Trophoblast cell (in vitro differentiated cells and primary cell): ENCODE data around the gene RABAC1.
A peak's percentile ranks its signal among the peaks of the same experiment; 100 is the strongest.

Source experiments
- DNase-seq, 2 donors: peaks; one replicate each; pipeline ENCODE4 v3.0.0-alpha.2; 2016
- H2AFZ ChIP-seq: 2 replicates; pipeline ENCODE4 v1.6.1; 2013; ENCODE audit warnings: low read length, moderate library complexity, mild to moderate bottlenecking; ENCODE audit not compliant: insufficient read depth, poor library complexity
- H2AK5ac ChIP-seq: 2 replicates; pipeline ENCODE4 v1.6.1; 2013; ENCODE audit warnings: mild to moderate bottlenecking, low read length
- H2BK120ac ChIP-seq: 2 replicates; pipeline ENCODE4 v1.6.1; 2013; ENCODE audit warnings: low read length, mild to moderate bottlenecking, moderate library complexity; ENCODE audit not compliant: insufficient read depth, poor library complexity
- H2BK12ac ChIP-seq: 2 replicates; pipeline ENCODE4 v1.6.1; 2013; ENCODE audit warnings: mild to moderate bottlenecking, low read length, moderate library complexity
- H2BK5ac ChIP-seq: 2 replicates; pipeline ENCODE4 v1.6.1; 2013; ENCODE audit warnings: low read length, low read depth, moderate library complexity, mild to moderate bottlenecking; ENCODE audit not compliant: poor library complexity
- H3K14ac ChIP-seq: 2 replicates; pipeline ENCODE4 v1.6.1; 2013; ENCODE audit warnings: mild to moderate bottlenecking, low read length
- H3K18ac ChIP-seq: 2 replicates; pipeline ENCODE4 v1.6.1; 2013; ENCODE audit warnings: mild to moderate bottlenecking, low read length
- H3K23ac ChIP-seq: 2 replicates; pipeline ENCODE4 v1.6.1; 2013; ENCODE audit warnings: low read length
- H3K27ac ChIP-seq: 2 replicates; pipeline ENCODE4 v1.5.1; 2013; ENCODE audit warnings: low read depth, mild to moderate bottlenecking, inconsistent platforms, low read length, moderate library complexity
- H3K27me3 ChIP-seq: 2 replicates; pipeline ENCODE4 v1.6.1; 2013; ENCODE audit warnings: inconsistent platforms, mild to moderate bottlenecking, low read length, moderate library complexity; ENCODE audit not compliant: insufficient read depth
- H3K36me3 ChIP-seq, 2 experiments: 1 replicate in 1 of 2; 2 replicates in 1 of 2; pipeline ENCODE4 v1.6.1; 2013; ENCODE audit warnings: low read length in 2 of 2, mild to moderate bottlenecking in 2 of 2, moderate library complexity in 1 of 2; ENCODE audit not compliant: insufficient read depth in 2 of 2, control insufficient read depth in 1 of 2
- H3K4ac ChIP-seq: 2 replicates; pipeline ENCODE4 v1.6.1; 2013; ENCODE audit warnings: low read depth, mild to moderate bottlenecking, low read length, moderate library complexity
- H3K4me1 ChIP-seq, 2 experiments: 1 replicate in 1 of 2; 2 replicates in 1 of 2; pipeline ENCODE4 v1.6.1; 2013; ENCODE audit warnings: low read length in 2 of 2, mild to moderate bottlenecking in 2 of 2, moderate library complexity in 1 of 2; ENCODE audit not compliant: insufficient read depth in 2 of 2, control insufficient read depth in 1 of 2
- H3K4me2 ChIP-seq: 2 replicates; pipeline ENCODE4 v1.6.1; 2013; ENCODE audit warnings: inconsistent platforms, mild to moderate bottlenecking, low read length, moderate library complexity
- H3K4me3 ChIP-seq: 2 replicates; pipeline ENCODE4 v1.5.1; 2013; ENCODE audit warnings: mild to moderate bottlenecking, low read depth, low read length, inconsistent platforms
- H3K79me1 ChIP-seq: one replicate; pipeline ENCODE4 v1.6.1; 2013; ENCODE audit warnings: low read length
- H3K79me2 ChIP-seq: 2 replicates; pipeline ENCODE4 v1.6.1; 2013; ENCODE audit warnings: low read length, mild to moderate bottlenecking; ENCODE audit not compliant: control insufficient read depth, insufficient read depth, poor library complexity
- H3K9ac ChIP-seq: 2 replicates; pipeline ENCODE4 v1.6.1; 2013; ENCODE audit warnings: mild to moderate bottlenecking, low read length
- H3K9me3 ChIP-seq: 2 replicates; pipeline ENCODE4 v1.6.1; 2013; ENCODE audit warnings: low read depth, mild to moderate bottlenecking, control low read depth, inconsistent platforms, low read length; ENCODE audit not compliant: insufficient read depth
- H4K12ac ChIP-seq: 2 replicates; pipeline ENCODE4 v1.6.1; 2013; ENCODE audit warnings: low read depth, mild to moderate bottlenecking, low read length, moderate library complexity
- H4K8ac ChIP-seq: 2 replicates; pipeline ENCODE4 v1.6.1; 2013; ENCODE audit warnings: low read depth, mild to moderate bottlenecking, low read length, moderate library complexity
- H4K91ac ChIP-seq: one replicate; pipeline ENCODE4 v1.6.1; 2013; ENCODE audit warnings: low read depth, mild to moderate bottlenecking, low read length, moderate library complexity
- WGBS: extraction: QIAGEN DNeasy Blood & Tissue Kit; methylation state at CpG from one replicate; pipeline ENCODE4 v1.1.7; 2013; ENCODE audit warnings: missing lambda C conversion rate; ENCODE audit not compliant: insufficient read length, insufficient coverage; ENCODE audit errors: extremely low coverage; 5-methylcytosine and 5-hydroxymethylcytosine counted together

Gene RABAC1

DNA sequence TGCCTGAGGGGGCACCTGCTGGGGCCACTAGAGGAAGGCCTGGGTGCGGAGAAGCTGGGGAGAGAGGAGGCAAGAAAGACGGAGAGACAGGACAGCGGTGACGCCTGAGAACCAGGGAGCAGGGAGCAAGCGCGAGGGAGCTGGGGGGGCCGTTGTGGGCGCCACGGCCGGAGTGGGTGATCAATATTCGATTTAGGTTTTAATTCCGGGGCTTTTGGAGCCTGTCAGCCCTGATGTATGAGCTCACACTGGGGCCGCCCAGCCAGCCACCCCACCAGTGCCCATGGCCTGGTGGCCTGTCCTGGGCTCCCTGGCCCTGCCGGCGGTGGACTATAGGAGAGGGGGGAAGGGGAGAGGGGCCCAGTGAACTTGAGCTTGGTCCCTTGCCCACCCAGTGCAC lies 22.2 kb downstream of the RABAC1 start:
- H3K14ac ChIP-seq, result no peak overlapping the region
- WGBS, result no CpG with 5 or more reads among the region's 15 CpGs
- H2BK5ac ChIP-seq, result no peak overlapping the region
- no peak overlapping the region for H2AK5ac ChIP-seq
- H3K18ac ChIP-seq, result no peak overlapping the region
- no peak for DNase-seq
- no peak overlapping the region for H3K4me2 ChIP-seq
- H2BK12ac ChIP-seq, result no peak overlapping the region
- no peaks in the 10 kb centered on the region for H3K36me3 ChIP-seq
- H3K27ac ChIP-seq, result no peak overlapping the region
- peaks cover 47% of the 10 kb centered on the region for H3K27me3 ChIP-seq
- H4K8ac ChIP-seq, result no peak overlapping the region
- no peak overlapping the region for H3K9ac ChIP-seq
- H3K4me1 ChIP-seq, result peaks cover 3 to 4% of the 10 kb centered on the region in 2 experiments
- no peak overlapping the region for H3K4ac ChIP-seq
- H4K91ac ChIP-seq, result no peak overlapping the region
- peaks cover 3% of the 10 kb centered on the region for H3K9me3 ChIP-seq
- H2BK120ac ChIP-seq, result no peak overlapping the region
- no peak overlapping the region for H3K23ac ChIP-seq
- H3K4me3 ChIP-seq, result no peak overlapping the region
- no peak overlapping the region for H2AFZ ChIP-seq
- no peaks in the 10 kb centered on the region for H3K79me2 ChIP-seq
- H3K79me1 ChIP-seq, result no peaks in the 10 kb centered on the region
- no peak overlapping the region for H4K12ac ChIP-seq

DNA sequence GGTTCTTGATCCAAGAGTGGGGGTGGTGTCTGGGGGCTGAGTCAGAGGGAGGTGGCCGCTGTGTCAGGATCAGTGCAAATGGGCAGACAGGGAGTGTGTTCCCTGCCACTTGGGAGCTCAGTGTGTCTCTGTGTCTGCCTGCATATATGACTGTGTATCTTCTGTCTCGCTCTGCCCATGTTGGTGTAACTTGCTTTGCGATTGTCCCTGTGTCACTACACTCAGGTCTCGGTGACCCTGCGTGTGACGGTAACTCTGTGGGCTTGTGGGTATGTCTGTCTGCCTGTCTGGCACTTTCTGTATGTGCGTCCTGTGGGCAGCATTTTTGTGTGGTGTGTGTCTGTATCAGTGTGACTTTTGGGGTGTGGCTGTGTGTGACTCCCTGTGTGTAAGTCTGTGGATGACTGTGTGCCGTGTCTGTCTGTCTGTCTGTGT lies 22.7 kb downstream of the RABAC1 start:
- no peak for DNase-seq
- no peaks in the 10 kb centered on the region for H3K79me2 ChIP-seq
- H2BK120ac ChIP-seq, result no peak overlapping the region
- H3K14ac ChIP-seq, result no peak overlapping the region
- no peak overlapping the region for H2BK5ac ChIP-seq
- H3K79me1 ChIP-seq, result no peaks in the 10 kb centered on the region
- no peak overlapping the region for H4K91ac ChIP-seq
- H4K12ac ChIP-seq, result no peak overlapping the region
- no peaks in the 10 kb centered on the region for H3K36me3 ChIP-seq
- H2BK12ac ChIP-seq, result no peak overlapping the region
- no peak overlapping the region for H3K9ac ChIP-seq
- no peak overlapping the region for H3K23ac ChIP-seq
- H4K8ac ChIP-seq, result no peak overlapping the region
- H3K9me3 ChIP-seq, result peaks cover 4% of the 10 kb centered on the region
- H3K4me3 ChIP-seq, result peak overlapping the region; percentile 44
- H3K27ac ChIP-seq, result no peak overlapping the region
- H3K27me3 ChIP-seq, result peaks cover 48% of the 10 kb centered on the region
- H3K4me2 ChIP-seq, result no peak overlapping the region
- H3K4ac ChIP-seq, result no peak overlapping the region
- no peak overlapping the region for H2AFZ ChIP-seq
- WGBS, result no CpG with 5 or more reads among the region's 8 CpGs
- no peak overlapping the region for H3K18ac ChIP-seq
- H2AK5ac ChIP-seq, result no peak overlapping the region
- H3K4me1 ChIP-seq, result peaks cover 3 to 4% of the 10 kb centered on the region in 2 experiments

DNA sequence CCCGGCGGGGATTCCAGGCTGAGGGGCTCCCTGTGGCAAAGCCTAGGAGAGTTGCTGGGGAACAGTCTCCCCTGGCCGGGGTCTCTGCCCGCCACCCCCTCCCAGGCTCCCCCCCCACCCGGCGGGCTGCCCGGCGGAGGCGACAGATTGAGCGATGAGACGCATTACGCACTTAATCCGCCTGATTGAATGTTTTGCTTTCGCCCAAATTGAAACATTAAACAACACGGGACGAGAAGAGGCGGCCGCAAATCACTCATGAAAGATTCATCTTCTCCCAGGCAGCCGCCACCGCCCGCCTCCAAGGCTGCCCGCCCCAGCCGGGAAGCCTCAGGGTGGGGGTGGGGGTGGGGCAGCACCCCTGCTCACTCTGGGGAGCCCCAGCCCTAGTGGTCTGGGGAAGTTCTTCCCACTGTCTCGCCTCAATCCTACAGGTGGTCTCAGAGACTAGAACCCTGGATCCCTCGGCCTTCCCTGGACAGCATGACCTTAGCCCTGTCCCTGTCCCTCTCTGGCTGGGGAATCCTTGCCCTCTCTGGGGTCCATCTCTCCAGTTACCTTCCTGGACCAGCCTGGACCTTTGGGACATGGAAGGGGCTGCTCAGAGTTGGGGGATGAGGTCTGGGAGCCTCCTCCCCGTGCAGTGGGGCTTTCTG lies 23.2 kb downstream of the RABAC1 start:
- Histone ChIP-seq H4K91ac (no peak overlapping the region), H3K4ac (no peak overlapping the region), H2BK5ac (no peak overlapping the region), H4K12ac (no peak overlapping the region), H2BK120ac (no peak overlapping the region), H3K79me2 (no peaks in the 10 kb centered on the region), H3K18ac (no peak overlapping the region), H3K23ac (no peak overlapping the region), H3K4me3 (no peak overlapping the region), H3K79me1 (no peaks in the 10 kb centered on the region), H3K4me1 (peaks cover 3 to 4% of the 10 kb centered on the region in 2 experiments), H3K9me3 (peaks cover 4% of the 10 kb centered on the region), H3K14ac (no peak overlapping the region), H2AFZ (no peak overlapping the region), H3K36me3 (no peaks in the 10 kb centered on the region), H2AK5ac (no peak overlapping the region), H3K4me2 (no peak overlapping the region), H4K8ac (no peak overlapping the region), H2BK12ac (no peak overlapping the region), H3K27ac (no peak overlapping the region), H3K9ac (no peak overlapping the region), H3K27me3 (peaks cover 48% of the 10 kb centered on the region)
- no peak for DNase-seq
- no CpG with 5 or more reads among the region's 26 CpGs for WGBS

DNA sequence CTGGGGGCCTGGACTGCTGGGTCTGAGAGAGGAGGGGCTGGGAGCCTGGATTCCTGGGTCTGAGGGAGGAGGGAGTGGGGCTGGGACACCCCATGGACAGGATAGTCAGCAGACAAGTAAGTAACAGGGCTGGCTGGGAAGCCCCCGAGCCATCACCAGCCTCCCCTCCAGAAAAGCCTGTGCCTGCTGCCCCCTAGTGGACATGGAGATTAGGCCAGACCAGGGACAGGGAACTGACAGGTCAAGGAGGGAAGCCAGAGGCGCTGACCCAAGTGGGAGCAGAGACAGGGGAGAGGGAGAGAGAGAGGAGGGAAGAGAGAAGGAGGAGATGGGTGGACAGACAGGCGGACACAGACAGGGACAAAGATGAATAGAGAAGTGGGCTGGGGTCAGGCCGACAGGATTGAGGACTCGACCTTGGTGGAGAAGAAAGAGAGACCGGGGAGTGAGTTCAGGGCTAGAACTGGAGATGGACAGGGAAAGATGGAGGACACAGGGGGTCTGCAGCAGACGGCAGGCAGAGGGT lies 24.2 kb downstream of the RABAC1 start:
- no peak overlapping the region for H3K18ac ChIP-seq
- H2BK120ac ChIP-seq, result no peak overlapping the region
- H3K27me3 ChIP-seq, result peaks cover 51% of the 10 kb centered on the region
- H3K9me3 ChIP-seq, result peaks cover 6% of the 10 kb centered on the region
- no peak overlapping the region for H2BK12ac ChIP-seq
- H3K4me1 ChIP-seq, result peaks cover 3% of the 10 kb centered on the region in 2 experiments
- H2AK5ac ChIP-seq, result no peak overlapping the region
- no peak overlapping the region for H3K9ac ChIP-seq
- H4K8ac ChIP-seq, result no peak overlapping the region
- H3K4me2 ChIP-seq, result no peak overlapping the region
- H4K12ac ChIP-seq, result no peak overlapping the region
- no peak overlapping the region for H3K4ac ChIP-seq
- H3K23ac ChIP-seq, result no peak overlapping the region
- no peaks in the 10 kb centered on the region for H3K79me1 ChIP-seq
- H3K79me2 ChIP-seq, result no peaks in the 10 kb centered on the region
- H2AFZ ChIP-seq, result no peak overlapping the region
- peak; percentile 49 to 74 for DNase-seq
- H3K36me3 ChIP-seq, result no peaks in the 10 kb centered on the region
- H2BK5ac ChIP-seq, result no peak overlapping the region
- WGBS, result no CpG with 5 or more reads among the region's 7 CpGs
- H4K91ac ChIP-seq, result no peak overlapping the region
- H3K14ac ChIP-seq, result no peak overlapping the region
- no peak overlapping the region for H3K4me3 ChIP-seq
- H3K27ac ChIP-seq, result no peak overlapping the region
